ENCODE measurements around the gene PIK3R3. TPM values are rescaled to one million over a fixed set of nuclear protein-coding genes. Genes with fewer than 3 reads are reported as not detected.

The PIK3R3 gene
- total and polyA plus RNA-seq, 9 donors, result 3.6 to 20.3 (median 10.7) TPM

DNA sequence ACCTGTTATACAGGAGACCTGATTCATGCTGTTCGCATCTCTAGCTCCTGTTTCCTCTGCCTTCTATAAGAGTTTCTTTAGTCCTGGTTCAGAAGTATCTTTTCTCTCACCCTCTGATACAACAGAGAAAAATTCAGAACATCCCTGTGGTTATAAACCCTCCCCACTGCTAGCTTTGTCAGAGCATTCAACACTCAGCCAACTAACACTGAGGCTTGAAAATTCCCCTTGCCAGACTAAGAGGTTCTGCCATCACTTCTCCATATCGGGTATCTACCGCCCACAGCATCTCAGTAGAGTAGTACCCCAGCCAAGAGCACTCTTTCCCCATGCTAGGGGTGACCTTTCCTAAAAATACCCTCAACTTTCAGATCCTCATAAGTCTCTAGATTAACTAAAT, 19.6 kb upstream of the PIK3R3 start:
- Histone ChIP-seq H3K4me1 (ENCODE audit: insufficient read depth) (no peaks in the 10 kb centered on the region), H3K36me3 (no peaks in the 10 kb centered on the region), H3K27me3 (no peaks in the 10 kb centered on the region), H3K4me3 (no peak overlapping the region), H3K9me3 (no peaks in the 10 kb centered on the region), H3K27ac (no peak overlapping the region)
- intact Hi-C loops (cut with DNase I), result no loop called here
- DNase-seq, result no peak
- TF ChIP-seq POLR2A (IDR thresholded peaks at IDR 0.05) (no peak), EP300 (IDR thresholded peaks at IDR 0.05) (no peak)
- TF ChIP-seq, protein P1, sequence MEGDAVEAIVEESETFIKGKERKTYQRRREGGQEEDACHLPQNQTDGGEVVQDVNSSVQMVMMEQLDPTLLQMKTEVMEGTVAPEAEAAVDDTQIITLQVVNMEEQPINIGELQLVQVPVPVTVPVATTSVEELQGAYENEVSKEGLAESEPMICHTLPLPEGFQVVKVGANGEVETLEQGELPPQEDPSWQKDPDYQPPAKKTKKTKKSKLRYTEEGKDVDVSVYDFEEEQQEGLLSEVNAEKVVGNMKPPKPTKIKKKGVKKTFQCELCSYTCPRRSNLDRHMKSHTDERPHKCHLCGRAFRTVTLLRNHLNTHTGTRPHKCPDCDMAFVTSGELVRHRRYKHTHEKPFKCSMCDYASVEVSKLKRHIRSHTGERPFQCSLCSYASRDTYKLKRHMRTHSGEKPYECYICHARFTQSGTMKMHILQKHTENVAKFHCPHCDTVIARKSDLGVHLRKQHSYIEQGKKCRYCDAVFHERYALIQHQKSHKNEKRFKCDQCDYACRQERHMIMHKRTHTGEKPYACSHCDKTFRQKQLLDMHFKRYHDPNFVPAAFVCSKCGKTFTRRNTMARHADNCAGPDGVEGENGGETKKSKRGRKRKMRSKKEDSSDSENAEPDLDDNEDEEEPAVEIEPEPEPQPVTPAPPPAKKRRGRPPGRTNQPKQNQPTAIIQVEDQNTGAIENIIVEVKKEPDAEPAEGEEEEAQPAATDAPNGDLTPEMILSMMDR (IDR thresholded peaks at IDR 0.05), result no peak
- WGBS, 3 donors, result 70 to 95% (median 85%) methylated on average over 3 of the region's 3 CpGs

DNA sequence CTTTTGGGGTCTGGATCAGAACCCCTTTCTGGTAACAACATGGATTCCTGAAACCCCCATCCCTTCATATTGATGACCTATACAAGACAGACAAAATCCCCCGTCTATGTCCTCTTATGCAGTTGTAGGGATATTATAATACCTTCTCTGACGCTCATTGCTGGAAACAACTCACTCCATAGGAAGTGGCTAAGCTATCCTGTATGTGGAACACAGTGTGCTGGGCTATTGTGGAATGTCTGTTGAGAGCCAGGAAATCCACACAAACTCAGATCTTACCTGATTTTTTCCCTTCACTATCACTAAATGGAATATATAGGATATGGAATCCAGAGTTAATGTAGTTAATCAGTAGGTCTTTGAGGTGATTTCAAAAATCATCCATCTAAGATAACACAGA, 17.7 kb upstream of the PIK3R3 start:
- no peak overlapping the region for H3K4me3 ChIP-seq
- WGBS, 3 donors, result 86 to 89% (median 86%) methylated on average over 2 of the region's 2 CpGs
- no peak for TF ChIP-seq EP300 (IDR thresholded peaks at IDR 0.05)
- no peak for TF ChIP-seq POLR2A (IDR thresholded peaks at IDR 0.05)
- TF ChIP-seq, protein P1 (IDR thresholded peaks at IDR 0.05), result no peak
- H3K27me3 ChIP-seq, result no peaks in the 10 kb centered on the region
- no peak overlapping the region for H3K27ac ChIP-seq
- intact Hi-C loops (cut with DNase I), result no loop called here
- H3K9me3 ChIP-seq, result no peaks in the 10 kb centered on the region
- no peaks in the 10 kb centered on the region for H3K36me3 ChIP-seq
- no peaks in the 10 kb centered on the region for H3K4me1 ChIP-seq (ENCODE audit: insufficient read depth)
- DNase-seq, result no peak

DNA sequence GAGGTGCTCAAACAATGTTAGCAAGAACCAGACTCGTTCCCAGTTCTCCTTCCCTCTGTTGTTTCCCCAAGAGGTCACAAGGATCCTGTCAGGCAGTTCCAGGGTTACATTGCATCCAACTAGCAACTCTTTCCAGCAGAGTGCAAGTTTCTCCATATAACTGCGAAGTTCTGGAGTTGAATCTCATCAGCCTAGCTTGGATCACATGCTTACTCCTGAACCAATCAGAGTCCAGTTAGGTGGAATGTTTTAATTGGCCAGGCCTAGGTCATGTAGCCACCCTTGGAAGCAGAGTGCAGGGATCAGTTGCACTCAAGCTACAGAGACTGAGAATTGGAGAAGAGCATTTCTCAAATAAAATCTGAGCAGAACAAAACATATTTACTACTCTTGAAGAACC, 15.9 kb upstream of the PIK3R3 start:
- H3K9me3 ChIP-seq, result no peaks in the 10 kb centered on the region
- no peak overlapping the region for H3K27ac ChIP-seq
- no peak for DNase-seq
- intact Hi-C loops (cut with DNase I), result no loop called here
- 62 to 76% (median 65%) methylated on average over 2 of the region's 2 CpGs for WGBS, 3 donors
- no peak for TF ChIP-seq POLR2A (IDR thresholded peaks at IDR 0.05)
- no peaks in the 10 kb centered on the region for H3K27me3 ChIP-seq
- H3K4me3 ChIP-seq, result no peak overlapping the region
- H3K4me1 ChIP-seq (ENCODE audit: insufficient read depth), result no peaks in the 10 kb centered on the region
- H3K36me3 ChIP-seq, result no peaks in the 10 kb centered on the region

DNA sequence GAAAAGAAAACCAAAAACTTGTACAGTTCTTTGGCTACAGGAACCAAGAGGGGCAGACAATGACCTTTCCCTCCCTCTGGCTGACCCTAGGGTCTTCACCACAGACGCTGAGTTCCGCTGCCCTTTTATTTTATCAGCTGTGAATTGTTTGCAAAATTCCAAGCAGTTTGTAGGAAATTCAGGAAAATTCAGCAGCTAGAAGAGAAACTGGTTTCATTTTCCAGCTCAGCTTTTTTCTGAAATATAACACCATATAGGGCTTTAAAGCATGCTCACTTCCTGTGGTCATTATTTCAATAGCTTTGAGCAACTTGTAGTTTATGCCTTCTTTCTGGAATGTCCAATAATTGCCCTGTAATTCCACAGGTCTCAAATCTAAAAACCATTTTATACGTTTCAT, 5.5 kb upstream of the PIK3R3 start:
- H3K9me3 ChIP-seq, result no peaks in the 10 kb centered on the region
- H3K27me3 ChIP-seq, result no peaks in the 10 kb centered on the region
- no peak for DNase-seq
- H3K27ac ChIP-seq, result no peak overlapping the region
- no peak overlapping the region for H3K4me3 ChIP-seq
- TF ChIP-seq, protein P1 (IDR thresholded peaks at IDR 0.05), result no peak
- TF ChIP-seq POLR2A (IDR thresholded peaks at IDR 0.05) (no peak), EP300 (IDR thresholded peaks at IDR 0.05) (no peak)
- 7 to 15% (median 10%) methylated on average over 3 of the region's 3 CpGs for WGBS, 3 donors
- peaks cover 3% of the 10 kb centered on the region for H3K4me1 ChIP-seq (ENCODE audit: insufficient read depth)
- intact Hi-C loops (cut with DNase I), result no loop called here
- no peaks in the 10 kb centered on the region for H3K36me3 ChIP-seq

DNA sequence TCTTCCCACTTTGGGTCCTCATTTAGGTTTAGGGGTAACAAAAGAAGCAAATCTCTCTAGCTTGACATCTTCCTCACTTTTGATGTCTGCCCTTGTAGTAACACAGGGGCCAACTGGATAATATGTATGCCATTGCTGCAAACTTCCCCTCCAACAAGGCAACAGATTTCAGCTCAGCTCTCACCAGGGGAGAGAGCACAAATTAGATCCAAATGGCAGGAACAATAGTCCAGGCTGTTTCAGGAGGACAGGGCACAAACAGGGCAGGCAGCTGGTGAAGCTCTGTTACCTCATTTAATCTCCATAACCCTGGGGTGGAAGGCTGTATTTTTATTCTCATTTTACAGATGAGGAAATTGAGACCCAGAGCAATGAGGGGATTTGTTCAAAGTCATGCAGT, 4.3 kb upstream of the PIK3R3 start:
- Histone ChIP-seq H3K27ac (no peak overlapping the region), H3K27me3 (no peaks in the 10 kb centered on the region), H3K4me3 (no peak overlapping the region), H3K9me3 (no peaks in the 10 kb centered on the region), H3K4me1 (ENCODE audit: insufficient read depth) (peaks cover 3% of the 10 kb centered on the region), H3K36me3 (no peaks in the 10 kb centered on the region)
- TF ChIP-seq, protein P1 (IDR thresholded peaks at IDR 0.05), result no peak
- TF ChIP-seq EP300 (IDR thresholded peaks at IDR 0.05) (no peak), POLR2A (IDR thresholded peaks at IDR 0.05) (no peak)
- intact Hi-C loops (cut with DNase I), result no loop called here
- DNase-seq, result no peak

All from ovary (tissue), 9 donors.